Ascending aorta (tissue), 2 donors: Measurements from ENCODE around the gene CCDC50. TPM values are rescaled to one million over a fixed set of nuclear protein-coding genes. Genes with fewer than 3 reads are reported as not detected.

ENCODE experiments used
- DNase-seq, 2 donors: peaks; one replicate each; pipeline ENCODE4 v3.0.0-alpha.2; 2019; ENCODE audit warnings: low spot score in 2 of 2
- H3K27ac ChIP-seq, 2 donors: fragments of 200-600 bp; sonication (generic); one replicate each; pipeline ENCODE4 v1.5.1; 2016 to 2017; ENCODE audit warnings: mild to moderate bottlenecking in 1 of 2
- H3K27me3 ChIP-seq: fragments of 200-600 bp; sonication (generic); one replicate; pipeline ENCODE4 v1.5.1; 2017
- H3K36me3 ChIP-seq, 2 donors: fragments of 200-600 bp; sonication (generic); one replicate each; pipeline ENCODE4 v1.5.1; 2016
- H3K4me1 ChIP-seq, 2 donors: fragments of 200-600 bp; sonication (generic); one replicate each; pipeline ENCODE4 v1.5.1; 2016 to 2017; ENCODE audit warnings: mild to moderate bottlenecking in 1 of 2
- H3K4me3 ChIP-seq, 2 donors: fragments of 200-600 bp; sonication (generic); one replicate each; pipeline ENCODE4 v1.5.1; 2016 to 2017; ENCODE audit warnings: mild to moderate bottlenecking in 1 of 2
- H3K9me3 ChIP-seq, 2 donors: fragments of 200-600 bp; sonication (generic); one replicate each; pipeline ENCODE4 v1.5.1; 2016
- CTCF ChIP-seq, 3 experiments: fragments of 200-600 bp in 2 of 3; fragments of 450-650 bp in 1 of 3; sonication (generic) in 2 of 3; IDR thresholded peaks; one replicate each; pipeline ENCODE4 v1.5.1; 2016 to 2019; ENCODE audit warnings: antibody characterized with exemption in 3 of 3, mild to moderate bottlenecking in 1 of 3, moderate library complexity in 1 of 3
- intact Hi-C: fragments of 100-400 bp; cut with DNase I; formaldehyde crosslinking; loops from one replicate; pipeline ENCODE4 v1.15.1; 2023
- total RNA-seq: library from RNA; depleted of rRNA; stranded (reverse); fragments of >200 nt; gene quantifications from one replicate; pipeline ENCODE4 v1.1.0, GENCODE V29; 2016

CCDC50 gene
- total RNA-seq, 1 donor from 2014 or later: 82.8 TPM

GRCh38 chr3:191380001-191380400, 50.8 kb downstream of the CCDC50 start:
- peaks cover 3 to 13% of the 10 kb centered on the region in 2 donors for H3K4me1 ChIP-seq
- intact Hi-C loops: no loop called here
- no peak overlapping the region for H3K4me3 ChIP-seq

GRCh38 chr3:191381303-191381702, 52.1 kb downstream of the CCDC50 start:
- H3K4me3 ChIP-seq: no peak overlapping the region
- H3K9me3 ChIP-seq: no peaks in the 10 kb centered on the region
- no peak overlapping the region for H3K27ac ChIP-seq
- peaks cover 18 to 37% of the 10 kb centered on the region in 2 donors for H3K36me3 ChIP-seq
- intact Hi-C loops: no loop called here
- no peak for DNase-seq
- no peaks in the 10 kb centered on the region for H3K27me3 ChIP-seq
- peaks cover 3 to 13% of the 10 kb centered on the region in 2 donors for H3K4me1 ChIP-seq
- TF ChIP-seq CTCF (IDR thresholded peaks at IDR 0.05): no peak

More at GRCh38 chr3:191380001-191380400, 50.8 kb downstream of the CCDC50 start:
- DNase-seq: no peak
- H3K9me3 ChIP-seq: no peaks in the 10 kb centered on the region
- H3K27me3 ChIP-seq: no peaks in the 10 kb centered on the region
- H3K36me3 ChIP-seq: peaks cover 18 to 45% of the 10 kb centered on the region in 2 donors
- no peak for TF ChIP-seq CTCF (IDR thresholded peaks at IDR 0.05)
- no peak overlapping the region for H3K27ac ChIP-seq

- peaks cover 0 to 8% of the 10 kb centered on the region in 2 donors for H3K4me1 ChIP-seq
- intact Hi-C loops: no loop called here
- no peak for DNase-seq
- H3K36me3 ChIP-seq: peaks cover 18 to 37% of the 10 kb centered on the region in 2 donors
- H3K27me3 ChIP-seq: no peaks in the 10 kb centered on the region
- H3K27ac ChIP-seq: no peak overlapping the region
- no peak for TF ChIP-seq CTCF (IDR thresholded peaks at IDR 0.05)
- H3K4me3 ChIP-seq: no peak overlapping the region
- H3K9me3 ChIP-seq: no peaks in the 10 kb centered on the region
Observed at GRCh38 chr3:191382661-191383060, 53.5 kb downstream of the CCDC50 start.

- Histone ChIP-seq H3K27me3 (no peaks in the 10 kb centered on the region), H3K4me3 (no peak overlapping the region), H3K9me3 (no peaks in the 10 kb centered on the region), H3K27ac (no peak overlapping the region), H3K36me3 (peaks cover 18 to 37% of the 10 kb centered on the region in 2 donors), H3K4me1 (peaks cover 0 to 8% of the 10 kb centered on the region in 2 donors)
- intact Hi-C loops: no loop called here
- no peak for DNase-seq
- TF ChIP-seq CTCF (IDR thresholded peaks at IDR 0.05): no peak
Observed at GRCh38 chr3:191383124-191383523, 53.9 kb downstream of the CCDC50 start.

- intact Hi-C loops: no loop called here
- no peak for DNase-seq
- Histone ChIP-seq H3K36me3 (peaks cover 18 to 40% of the 10 kb centered on the region in 2 donors), H3K9me3 (no peaks in the 10 kb centered on the region), H3K27ac (no peak overlapping the region), H3K4me1 (no peaks in the 10 kb centered on the region), H3K4me3 (no peak overlapping the region), H3K27me3 (no peaks in the 10 kb centered on the region)
- TF ChIP-seq CTCF (IDR thresholded peaks at IDR 0.05): no peak
Observed at GRCh38 chr3:191385101-191385500, 55.9 kb downstream of the CCDC50 start.
